Right atrium auricular region (tissue), 2 donors: ENCODE data around the gene ELFN1. TPM values are rescaled to one million over a fixed set of nuclear protein-coding genes. Genes with fewer than 3 reads are reported as not detected.
A peak's percentile ranks its signal among the peaks of the same experiment; 100 is the strongest.

ENCODE experiments used
- DNase-seq: peaks from one replicate; pipeline ENCODE4 v3.0.0-alpha.2; 2019; ENCODE audit warnings: low spot score
- H3K27ac ChIP-seq, 2 donors: fragments of 200-600 bp; sonication (generic); 1 replicate in 1 of 2; 2 replicates in 1 of 2; pipeline ENCODE4 v1.5.1; 2016 to 2019
- H3K27me3 ChIP-seq, 2 donors: fragments of 200-600 bp; sonication (generic); one replicate each; pipeline versions ENCODE4 v1.5.1 to v1.6.0; 2017 to 2019
- H3K36me3 ChIP-seq: fragments of 200-600 bp; sonication (generic); one replicate; pipeline ENCODE4 v1.5.1; 2016
- H3K4me1 ChIP-seq, 2 donors: fragments of 200-600 bp; sonication (generic); one replicate each; pipeline versions ENCODE4 v1.5.1 to v1.6.0; 2017 to 2019
- H3K4me3 ChIP-seq, 2 donors: fragments of 200-600 bp; sonication (generic); 1 replicate in 1 of 2; 2 replicates in 1 of 2; pipeline ENCODE4 v1.5.1; 2017 to 2019; ENCODE audit warnings: mild to moderate bottlenecking in 1 of 2, moderate library complexity in 1 of 2
- H3K9me3 ChIP-seq, 2 donors: fragments of 200-600 bp; sonication (generic); one replicate each; pipeline ENCODE4 v1.5.1; 2019
- CTCF ChIP-seq, 2 donors: fragments of 200-600 bp; sonication (generic); IDR thresholded peaks; one replicate each; pipeline ENCODE4 v1.5.1; 2019; ENCODE audit warnings: antibody characterized with exemption in 2 of 2
- total RNA-seq, 2 donors: library from RNA; depleted of rRNA; stranded (reverse); fragments of >200 nt; gene quantifications; one replicate each; pipeline ENCODE4 v1.1.0, GENCODE V29; 2016

Gene ELFN1
- total RNA-seq, 2 donors from 2014 or later: 6.5 to 15.3 TPM

DNA sequence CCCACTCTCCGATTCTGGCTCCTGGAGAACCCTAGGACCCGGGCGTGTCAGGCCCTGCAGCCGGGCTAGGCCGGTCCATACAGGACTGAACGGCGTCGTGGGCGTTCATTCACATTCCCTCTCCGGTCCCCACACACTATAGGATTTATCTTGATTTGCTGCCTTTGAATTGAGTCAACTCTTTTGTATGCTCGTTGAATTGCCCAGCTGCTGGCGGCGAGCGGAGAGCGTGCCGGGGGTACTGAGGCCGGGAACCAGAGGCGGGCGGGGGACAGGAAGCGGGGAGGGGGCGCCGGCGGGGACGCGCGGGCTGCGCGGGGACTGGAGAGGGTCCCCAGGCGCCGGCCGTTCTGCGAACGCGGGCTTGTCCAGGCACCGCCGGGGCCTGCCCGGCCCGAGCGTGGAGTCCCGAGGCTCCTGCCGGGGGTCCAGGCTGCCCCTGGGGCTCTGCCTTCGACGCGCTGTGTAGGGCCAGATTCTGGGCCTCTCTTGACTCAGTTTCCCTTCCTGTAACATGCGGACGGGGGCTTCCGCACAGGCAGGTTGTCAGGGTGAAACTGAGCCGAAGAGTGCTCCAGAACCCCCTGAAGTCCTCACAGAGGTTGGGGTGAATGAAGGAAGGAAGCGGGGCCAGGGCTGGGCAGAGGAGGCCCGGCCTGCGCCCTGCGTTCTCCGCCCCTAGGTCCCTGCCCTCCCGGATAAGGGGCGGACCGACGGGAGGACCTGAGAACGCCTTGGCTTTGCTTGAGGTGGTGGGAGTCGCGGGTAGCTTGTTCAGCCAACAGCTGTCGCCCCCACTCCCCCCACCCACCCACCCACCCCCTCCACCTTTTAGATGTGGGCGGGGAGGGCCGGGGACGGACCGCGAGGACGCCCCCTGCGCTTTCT lies 769 bp upstream of the ELFN1 start:
- Histone ChIP-seq H3K27me3 (peaks cover 0 to 2% of the 10 kb centered on the region in 2 donors), H3K4me3 (peak overlapping the region; percentile 47 to 63), H3K4me1 (peaks cover 0 to 58% of the 10 kb centered on the region in 2 donors), H3K9me3 (no peaks in the 10 kb centered on the region), H3K27ac (peak overlapping the region; percentile 73 to 81), H3K36me3 (no peaks in the 10 kb centered on the region)
- DNase-seq: no peak
- TF ChIP-seq CTCF (IDR thresholded peaks at IDR 0.05): no peak

- Histone ChIP-seq H3K27ac (peak overlapping the region; percentile 11 to 81), H3K4me1 (peaks cover 0 to 47% of the 10 kb centered on the region in 2 donors), H3K36me3 (no peaks in the 10 kb centered on the region), H3K4me3 (peak overlapping the region; percentile 47 to 63), H3K9me3 (no peaks in the 10 kb centered on the region), H3K27me3 (no peaks in the 10 kb centered on the region)
- TF ChIP-seq CTCF (IDR thresholded peaks at IDR 0.05): no peak
- DNase-seq: no peak
These were observed 967 bp downstream of the ELFN1 start for GRCh38 chr7:1670894-1671593.

DNA sequence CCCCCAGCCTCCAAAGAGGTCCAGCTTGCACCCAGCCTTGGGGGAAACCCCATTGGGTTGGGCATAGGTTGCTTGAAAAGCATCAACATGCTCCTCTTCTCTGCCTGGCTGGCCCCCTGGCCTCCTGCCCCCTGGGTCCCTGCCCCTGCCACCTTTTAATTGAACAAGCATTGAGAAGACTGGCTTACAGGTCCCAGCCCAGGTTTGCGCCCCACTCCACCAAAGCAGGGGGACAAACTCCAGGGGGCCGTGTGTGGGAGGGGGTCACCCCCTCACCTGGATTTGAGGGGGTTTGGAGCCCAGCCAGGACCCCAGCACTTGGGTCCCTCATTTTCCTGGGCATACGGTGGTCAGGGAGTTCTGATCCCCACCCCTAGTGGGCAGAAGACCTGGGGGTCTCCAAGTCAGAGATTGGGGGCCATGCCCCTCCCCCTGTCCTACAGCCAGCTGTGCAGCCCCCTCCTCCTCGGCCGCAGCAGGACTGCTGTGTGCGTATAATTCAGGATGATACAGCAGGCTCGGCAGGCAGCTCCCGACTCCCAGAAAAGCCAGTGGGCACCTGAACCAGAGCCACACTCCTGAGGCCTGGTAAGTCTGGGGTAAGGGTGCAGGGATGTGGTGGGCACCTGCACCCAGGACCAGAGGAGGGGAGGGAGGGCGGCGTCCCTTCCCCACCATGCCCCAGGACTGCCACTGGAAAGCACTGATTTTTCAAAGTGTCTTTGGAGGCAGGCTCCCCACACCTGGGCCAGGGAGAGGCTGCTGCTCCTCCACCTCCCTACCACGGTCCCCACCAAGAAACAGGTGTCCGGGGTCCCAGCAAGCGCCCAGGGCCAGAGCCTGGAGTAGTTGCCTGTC lies 1.7 kb downstream of the ELFN1 start:
- peaks cover 0 to 39% of the 10 kb centered on the region in 2 donors for H3K4me1 ChIP-seq
- no peaks in the 10 kb centered on the region for H3K9me3 ChIP-seq
- H3K4me3 ChIP-seq: no peak overlapping the region
- no peak for DNase-seq
- H3K36me3 ChIP-seq: no peaks in the 10 kb centered on the region
- no peaks in the 10 kb centered on the region for H3K27me3 ChIP-seq
- TF ChIP-seq CTCF (IDR thresholded peaks at IDR 0.05): no peak
- H3K27ac ChIP-seq: no peak overlapping the region

DNA sequence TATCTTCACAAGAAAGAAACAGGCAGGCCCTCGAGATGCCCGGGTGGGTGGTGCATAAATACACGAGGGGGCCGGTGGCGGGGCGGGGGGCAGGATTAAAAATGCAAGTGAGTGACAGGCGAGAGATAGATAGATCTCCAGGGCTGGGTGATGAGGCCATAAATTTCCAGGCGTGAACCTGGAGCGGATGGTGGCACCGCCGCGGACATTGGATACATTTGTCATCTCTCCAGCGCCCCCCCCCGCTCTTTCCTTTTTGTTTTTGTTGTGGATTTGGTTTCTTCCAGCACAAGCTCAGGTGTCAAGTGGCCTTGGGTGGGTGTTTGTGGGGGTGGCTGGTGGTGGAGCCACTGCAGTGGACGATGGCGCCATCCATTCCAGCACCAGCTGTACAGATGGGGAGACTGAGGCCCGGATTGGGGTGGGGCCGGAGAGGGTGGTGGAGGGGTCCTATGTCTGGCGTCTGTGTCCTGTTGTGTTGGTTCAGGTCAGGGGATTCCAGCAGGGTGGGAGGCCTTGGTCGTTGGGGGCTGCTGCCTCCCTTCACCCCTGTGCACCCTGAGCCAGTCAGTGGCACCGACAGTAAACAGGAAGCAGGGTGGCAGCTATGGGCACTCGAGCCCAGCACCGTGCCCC lies 2.9 kb downstream of the ELFN1 start:
- Histone ChIP-seq H3K36me3 (no peaks in the 10 kb centered on the region), H3K27ac (no peak overlapping the region), H3K4me3 (no peak overlapping the region), H3K27me3 (no peaks in the 10 kb centered on the region), H3K9me3 (no peaks in the 10 kb centered on the region), H3K4me1 (peaks cover 0 to 27% of the 10 kb centered on the region in 2 donors)
- TF ChIP-seq CTCF (IDR thresholded peaks at IDR 0.05): no peak
- DNase-seq: no peak

GRCh38 chr7:1673581-1674118 lies 3.6 kb downstream of the ELFN1 start:
- Histone ChIP-seq H3K4me3 (no peak overlapping the region), H3K4me1 (peaks cover 0 to 22% of the 10 kb centered on the region in 2 donors), H3K27me3 (no peaks in the 10 kb centered on the region), H3K27ac (no peak overlapping the region), H3K9me3 (no peaks in the 10 kb centered on the region), H3K36me3 (no peaks in the 10 kb centered on the region)
- no peak for DNase-seq
- no peak for TF ChIP-seq CTCF (IDR thresholded peaks at IDR 0.05)
